Measurements from ENCODE around the gene IFT57. TPM values are rescaled to one million over a fixed set of nuclear protein-coding genes. Genes with fewer than 3 reads are reported as not detected.

IFT57 gene
- total and polyA plus RNA-seq, 2 of the 8 experiments (the other 6 are each of a cell fraction or from before 2014, with no cell fraction given) = 15.1 to 27.8 TPM

DNA sequence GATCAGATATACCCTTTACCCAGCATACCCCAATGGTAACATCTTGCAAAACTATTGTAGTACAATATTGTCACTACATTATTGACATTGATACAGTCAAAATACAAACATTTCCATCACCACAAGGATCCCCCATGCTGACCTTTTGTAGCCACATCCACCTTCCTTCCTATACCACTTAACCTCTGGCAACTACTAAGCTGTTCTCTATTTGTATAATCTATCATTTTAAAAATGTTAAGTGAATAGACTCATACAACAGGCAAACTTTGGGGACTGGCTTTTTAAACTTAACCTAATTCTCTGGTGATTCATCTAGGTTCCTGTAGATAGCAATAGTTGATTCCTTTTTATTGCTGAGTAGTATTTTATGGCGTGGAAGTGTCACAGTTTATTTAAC lies 29.6 kb upstream of the IFT57 start:
- Histone ChIP-seq H3K9me3 (ENCODE audit: insufficient read depth in 2 of 2, low read depth in 1 of 2, low read length in 1 of 2) (no peaks in the 10 kb centered on the region), H2AK5ac (ENCODE audit: low read depth, low read length) (no peak overlapping the region), H3K4me2 (ENCODE audit: insufficient read depth in 1 of 2, low read depth in 2 of 2, low read length in 2 of 2) (no peak overlapping the region), H2BK20ac (ENCODE audit: low read length) (no peak overlapping the region), H3K79me2 (ENCODE audit: control insufficient read depth in 1 of 2, insufficient read depth in 2 of 2, low read length in 2 of 2) (no peaks in the 10 kb centered on the region), H3K79me1 (ENCODE audit: low read depth, low read length) (no peaks in the 10 kb centered on the region), H3K4me3 (ENCODE audit: extremely low read depth in 1 of 4, insufficient read depth in 2 of 4, low read depth in 3 of 4, low read length in 4 of 4) (no peak overlapping the region), H3K4ac (replicated peaks; ENCODE audit: insufficient read length, low read depth, low read length) (no peak overlapping the region), H3K4me1 (replicated peaks in 1 of 4; ENCODE audit: control insufficient read depth in 3 of 4, insufficient read depth in 4 of 4, low read length in 3 of 4) (no peaks in the 10 kb centered on the region), H3K9ac (replicated peaks in 1 of 4; ENCODE audit: extremely low read depth in 1 of 4, low read depth in 3 of 4, low read length in 3 of 4) (no peak overlapping the region), H3K23ac (ENCODE audit: insufficient read length) (no peak overlapping the region), H4K5ac (ENCODE audit: insufficient read length, low read depth, low read length) (no peak overlapping the region), H4K20me1 (replicated peaks in 1 of 2; ENCODE audit: control insufficient read depth in 1 of 2, insufficient read depth in 2 of 2, low read length in 2 of 2) (no peaks in the 10 kb centered on the region), H4K91ac (replicated peaks; ENCODE audit: insufficient read length, low read length) (no peak overlapping the region), H3K27me3 (replicated peaks in 1 of 4; ENCODE audit: control insufficient read depth in 3 of 4, extremely low read depth in 1 of 4, insufficient read depth in 3 of 4, low read length in 3 of 4) (peaks cover 0 to 1% (median 0%) of the 10 kb centered on the region in 4 experiments; a peak in 1 of 7 replicates), H4K8ac (ENCODE audit: extremely low read depth, insufficient read depth, low read length) (no peak overlapping the region), H3K14ac (ENCODE audit: insufficient read length) (no peak overlapping the region), H2BK15ac (ENCODE audit: low read length) (no peak overlapping the region), H3K36me3 (ENCODE audit: control insufficient read depth in 2 of 4, insufficient read depth in 4 of 4, low read length in 3 of 4) (no peaks in the 10 kb centered on the region), H2AFZ (ENCODE audit: low read length) (no peak overlapping the region), H2BK5ac (ENCODE audit: low read depth, low read length) (no peak overlapping the region), H2BK12ac (ENCODE audit: low read depth, low read length) (no peak overlapping the region), H2BK120ac (replicated peaks; ENCODE audit: low read depth, low read length) (no peak overlapping the region), H3K27ac (ENCODE audit: low read depth, low read length) (no peak overlapping the region), H3K23me2 (ENCODE audit: low read depth, low read length) (no peaks in the 10 kb centered on the region), H3K56ac (replicated peaks; ENCODE audit: insufficient read length, low read depth, low read length) (no peak overlapping the region), H3K18ac (ENCODE audit: extremely low read depth, low read length) (no peak overlapping the region)
- DNase-seq (ENCODE audit: low read depth in 1 of 2, low spot score in 2 of 2) (no peak), FAIRE-seq (no peak)
- WGBS, 2 experiments (ENCODE audit: extremely low coverage in 1 of 2, insufficient coverage in 1 of 2, insufficient read length in 1 of 2, insufficient replicate concordance in 2 of 2, low coverage in 1 of 2, low lambda C conversion rate in 2 of 2, missing lambda C conversion rate in 1 of 2) = 89% methylated on average over 1 of the region's 1 CpG; no CpG with 5 or more reads in 1 of the 2 experiments
- no peak for TF ChIP-seq FOSL1 (IDR thresholded peaks at IDR 0.05; ENCODE audit: insufficient read depth, low read depth, low read length)
- TF ChIP-seq, protein P1, sequence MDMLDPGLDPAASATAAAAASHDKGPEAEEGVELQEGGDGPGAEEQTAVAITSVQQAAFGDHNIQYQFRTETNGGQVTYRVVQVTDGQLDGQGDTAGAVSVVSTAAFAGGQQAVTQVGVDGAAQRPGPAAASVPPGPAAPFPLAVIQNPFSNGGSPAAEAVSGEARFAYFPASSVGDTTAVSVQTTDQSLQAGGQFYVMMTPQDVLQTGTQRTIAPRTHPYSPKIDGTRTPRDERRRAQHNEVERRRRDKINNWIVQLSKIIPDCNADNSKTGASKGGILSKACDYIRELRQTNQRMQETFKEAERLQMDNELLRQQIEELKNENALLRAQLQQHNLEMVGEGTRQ (IDR thresholded peaks at IDR 0.05; ENCODE audit: low read length) = no peak
- no peak for TF ChIP-seq TAF1 (IDR thresholded peaks at IDR 0.05; ENCODE audit: low read depth, low read length)
- TF ChIP-seq CTBP2 (IDR thresholded peaks at IDR 0.05; ENCODE audit: borderline replicate concordance, insufficient read depth, insufficient read length, low read length) = no peak
- no peak for TF ChIP-seq POLR2AphosphoS5 (IDR thresholded peaks at IDR 0.05; ENCODE audit: low read depth, low read length)
- TF ChIP-seq SP2 (IDR thresholded peaks at IDR 0.05; ENCODE audit: low read length) = no peak
- TF ChIP-seq MAFK (IDR thresholded peaks at IDR 0.05; ENCODE audit: low read depth, low read length) = no peak
- TF ChIP-seq GABPA (IDR thresholded peaks at IDR 0.05; ENCODE audit: borderline replicate concordance, insufficient read depth, low read length) = no peak
- TF ChIP-seq RNF2 (IDR thresholded peaks at IDR 0.05; ENCODE audit: borderline replicate concordance, low read depth, low read length, missing control alignments, poor library complexity, severe bottlenecking) = no peak
- TF ChIP-seq SUZ12 (IDR thresholded peaks at IDR 0.05; ENCODE audit: low read length) = no peak
- POLR2A ChIA-PET (ENCODE audit: partially characterized antibody) = no interaction called here
- CTCF ChIA-PET (ENCODE audit: partially characterized antibody) = interaction anchor here (0.7 to 1.2 kb wide), 2 partner anchors 9 to 301 kb away, joined by 3 read pairs; no protein-coding TSS in a partner anchor
